Endodermal cell (in vitro differentiated cells): ENCODE measurements around the gene ZFAND6. TPM values are rescaled to one million over a fixed set of nuclear protein-coding genes. Genes with fewer than 3 reads are reported as not detected.
A peak's percentile ranks its signal among the peaks of the same experiment; 100 is the strongest.

ENCODE experiments used
- DNase-seq: peaks from one replicate; pipeline ENCODE4 v3.0.0-alpha.2; 2017
- H3K27ac ChIP-seq: 2 replicates; pipeline ENCODE4 v1.5.1; 2013; ENCODE audit warnings: mild to moderate bottlenecking, low read depth, low read length, moderate library complexity
- H3K27me3 ChIP-seq: 2 replicates; pipeline ENCODE4 v1.6.1; 2013; ENCODE audit warnings: mild to moderate bottlenecking, low read length, moderate library complexity; ENCODE audit not compliant: insufficient read depth, control insufficient read depth, poor library complexity, severe bottlenecking
- H3K36me3 ChIP-seq: 2 replicates; pipeline ENCODE4 v1.7.0; 2013; ENCODE audit warnings: mild to moderate bottlenecking, low read length, moderate library complexity; ENCODE audit not compliant: control insufficient read depth, insufficient read depth
- H3K4me1 ChIP-seq: one replicate; pipeline ENCODE4 v1.7.0; 2013; ENCODE audit warnings: low read length; ENCODE audit not compliant: control insufficient read depth, insufficient read depth
- H3K4me3 ChIP-seq: 2 replicates; pipeline ENCODE4 v1.5.1; 2013; ENCODE audit warnings: mild to moderate bottlenecking, low read length, moderate library complexity
- H3K9ac ChIP-seq: 2 replicates; pipeline ENCODE4 v1.6.1; 2013; ENCODE audit warnings: mild to moderate bottlenecking, low read length, moderate library complexity; ENCODE audit not compliant: poor library complexity, severe bottlenecking; ENCODE audit errors: extremely low read depth
- H3K9me3 ChIP-seq: 2 replicates; pipeline ENCODE4 v1.6.1; 2013; ENCODE audit warnings: mild to moderate bottlenecking, low read length, moderate library complexity; ENCODE audit not compliant: control insufficient read depth
- H3K27ac Mint-ChIP-seq: 2 replicates; pipeline ENCODE4 v1.8.0; 2020; ENCODE audit warnings: mixed read lengths
- H3K27me3 Mint-ChIP-seq: 2 replicates; pipeline ENCODE4 v1.8.0; 2021; ENCODE audit warnings: mild to moderate bottlenecking, mixed read lengths; ENCODE audit not compliant: insufficient read depth
- H3K36me3 Mint-ChIP-seq: 2 replicates; pipeline ENCODE4 v1.8.0; 2020; ENCODE audit warnings: low read depth, mixed read lengths
- H3K4me1 Mint-ChIP-seq: 2 replicates; pipeline ENCODE4 v1.8.0; 2020; ENCODE audit warnings: mixed read lengths
- H3K4me3 Mint-ChIP-seq: 2 replicates; pipeline ENCODE4 v1.8.0; 2020; ENCODE audit warnings: mild to moderate bottlenecking, moderate library complexity, mixed read lengths
- H3K9me3 Mint-ChIP-seq: 2 replicates; pipeline ENCODE4 v1.8.0; 2020; ENCODE audit warnings: mild to moderate bottlenecking, mixed read lengths
- CTCF ChIP-seq: fragments of 200-600 bp; sonication (generic); conservative IDR thresholded peaks from 2 replicates; pipeline ENCODE4 v1.5.0; 2021; ENCODE audit warnings: antibody characterized with exemption, mild to moderate bottlenecking
- WGBS, 2 experiments: methylation state at CpG; one replicate each; pipeline versions ENCODE4 v1.1.5 to v1.1.7; 2013; ENCODE audit warnings: missing lambda C conversion rate in 2 of 2, mixed read lengths in 1 of 2; ENCODE audit not compliant: insufficient coverage in 1 of 2, insufficient read length in 1 of 2; 5-methylcytosine and 5-hydroxymethylcytosine counted together
- total RNA-seq, 2 donors: library from RNA; stranded (reverse); fragmentation: NEBNext Ultra II Directional in 1 of 2; extraction: Animal tissue kit (Norgen Biotek cat#: 25700) in 1 of 2; gene quantifications; 2 replicates in 1 of 2; 3 replicates in 1 of 2; pipeline ENCODE4 v1.2.1, GENCODE V29; 2021

Gene ZFAND6
- total RNA-seq, 2 donors from 2014 or later, result 84.5 to 86.2 TPM

- no peak overlapping the region for H3K9ac ChIP-seq
- H3K4me1 ChIP-seq, result no peaks in the 10 kb centered on the region
- no peak for TF ChIP-seq CTCF
- Mint-ChIP-seq H3K4me1 (peaks cover 48% of the 10 kb centered on the region), H3K9me3 (peaks cover 5% of the 10 kb centered on the region), H3K4me3 (no peak overlapping the region), H3K36me3 (peaks cover 13% of the 10 kb centered on the region), H3K27ac (peak overlapping the region; percentile 24), H3K27me3 (no peaks in the 10 kb centered on the region)
- peaks cover 4% of the 10 kb centered on the region for H3K9me3 ChIP-seq
- no peak overlapping the region for H3K4me3 ChIP-seq
- no peaks in the 10 kb centered on the region for H3K27me3 ChIP-seq
- no peaks in the 10 kb centered on the region for H3K36me3 ChIP-seq
- DNase-seq, result no peak
- 72 to 75% methylated on average over 7 to 8 of the region's 8 CpGs for WGBS, 2 experiments
- no peak overlapping the region for H3K27ac ChIP-seq
Measured at GRCh38 chr15:80076321-80077318, 17.1 kb downstream of the ZFAND6 start.

- Histone ChIP-seq H3K9me3 (peaks cover 4% of the 10 kb centered on the region), H3K27ac (no peak overlapping the region), H3K36me3 (no peaks in the 10 kb centered on the region), H3K4me1 (no peaks in the 10 kb centered on the region), H3K27me3 (no peaks in the 10 kb centered on the region), H3K4me3 (no peak overlapping the region), H3K9ac (no peak overlapping the region)
- Mint-ChIP-seq H3K9me3 (peaks cover 5% of the 10 kb centered on the region), H3K4me3 (no peak overlapping the region), H3K27ac (no peak overlapping the region), H3K27me3 (no peaks in the 10 kb centered on the region), H3K4me1 (peaks cover 23% of the 10 kb centered on the region), H3K36me3 (peaks cover 16% of the 10 kb centered on the region)
- no peak for DNase-seq
- TF ChIP-seq CTCF, result no peak
- 92 to 100% methylated on average over 2 of the region's 2 CpGs for WGBS, 2 experiments
Measured at GRCh38 chr15:80081390-80081789, 21.9 kb downstream of the ZFAND6 start.

GRCh38 chr15:80087104-80087503, 27.6 kb downstream of the ZFAND6 start:
- H3K4me3 Mint-ChIP-seq, result no peak overlapping the region
- Histone ChIP-seq H3K4me3 (no peak overlapping the region), H3K4me1 (peaks cover 4% of the 10 kb centered on the region), H3K36me3 (no peaks in the 10 kb centered on the region), H3K9ac (no peak overlapping the region), H3K9me3 (no peaks in the 10 kb centered on the region), H3K27me3 (no peaks in the 10 kb centered on the region), H3K27ac (no peak overlapping the region)
- H3K4me1 Mint-ChIP-seq, result peaks cover 13% of the 10 kb centered on the region
- no peak for DNase-seq
- no peaks in the 10 kb centered on the region for H3K27me3 Mint-ChIP-seq
- peak; percentile 66 for TF ChIP-seq CTCF
- no peaks in the 10 kb centered on the region for H3K9me3 Mint-ChIP-seq
- 70 to 80% methylated on average over 1 to 5 of the region's 5 CpGs for WGBS, 2 experiments
- H3K36me3 Mint-ChIP-seq, result peaks cover 12% of the 10 kb centered on the region
- H3K27ac Mint-ChIP-seq, result no peak overlapping the region
